ENCODE data around the gene RSU1.
A peak's percentile ranks its signal among the peaks of the same experiment; 100 is the strongest.

The RSU1 gene

DNA sequence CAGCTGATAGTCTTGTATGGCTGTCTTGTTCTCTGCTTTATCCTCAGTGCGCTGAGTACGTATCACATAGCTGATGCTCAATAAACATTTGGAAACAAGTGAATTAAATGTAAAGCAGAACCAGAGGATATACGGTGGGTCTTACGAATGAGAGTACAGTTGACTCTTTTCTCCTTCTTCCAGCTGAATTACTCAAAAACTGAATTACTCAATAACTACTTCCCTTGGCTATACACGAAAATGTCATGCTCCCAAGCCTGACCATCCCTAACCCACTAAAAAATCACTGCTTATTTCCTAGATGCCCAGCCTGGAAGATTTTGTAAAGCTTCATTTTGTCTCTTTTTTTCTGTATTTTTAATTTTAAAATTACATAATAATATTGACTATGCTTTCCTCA, 3.2 kb upstream of the RSU1 start:
- no peak for DNase-seq

DNA sequence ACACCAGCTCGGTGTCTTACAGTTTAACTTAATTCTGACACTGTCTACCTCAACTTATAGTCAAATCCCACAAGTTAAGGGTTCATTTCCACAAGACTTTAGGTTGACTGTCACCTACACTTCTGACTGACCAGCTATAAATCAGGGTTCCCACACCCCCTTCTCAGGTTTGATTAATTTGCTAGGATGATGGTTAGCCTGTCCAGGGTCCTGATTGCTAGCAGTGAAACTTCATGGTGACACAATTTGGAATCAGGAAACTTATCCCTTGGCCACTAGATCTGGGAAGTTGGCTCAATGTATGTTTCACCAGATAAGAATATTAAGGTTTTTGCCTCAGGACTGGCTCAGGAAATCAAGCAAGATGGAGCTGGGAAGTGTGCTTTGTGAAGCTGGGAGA, 2.8 kb upstream of the RSU1 start:
- DNase-seq = no peak

DNA sequence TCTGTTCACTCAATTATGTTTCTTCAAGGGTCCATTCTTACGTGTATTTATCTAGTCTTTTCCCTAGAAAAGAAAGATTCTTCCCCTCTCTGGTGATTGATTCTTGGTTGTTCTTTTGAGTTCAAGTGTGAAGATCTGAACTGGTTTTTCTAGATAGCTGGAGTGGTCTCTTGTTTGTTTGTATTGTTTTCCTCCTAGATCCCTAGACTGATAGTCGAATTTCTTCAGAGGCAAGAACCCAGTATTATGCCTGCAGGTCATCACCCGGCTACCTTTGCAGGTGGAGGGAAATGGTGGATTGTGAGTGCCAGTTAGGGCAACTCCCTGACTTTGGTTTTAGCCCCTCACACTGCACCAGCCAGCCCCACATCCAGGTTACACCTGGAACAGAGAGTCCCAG, 2.2 kb upstream of the RSU1 start:
- no peak for DNase-seq

DNA sequence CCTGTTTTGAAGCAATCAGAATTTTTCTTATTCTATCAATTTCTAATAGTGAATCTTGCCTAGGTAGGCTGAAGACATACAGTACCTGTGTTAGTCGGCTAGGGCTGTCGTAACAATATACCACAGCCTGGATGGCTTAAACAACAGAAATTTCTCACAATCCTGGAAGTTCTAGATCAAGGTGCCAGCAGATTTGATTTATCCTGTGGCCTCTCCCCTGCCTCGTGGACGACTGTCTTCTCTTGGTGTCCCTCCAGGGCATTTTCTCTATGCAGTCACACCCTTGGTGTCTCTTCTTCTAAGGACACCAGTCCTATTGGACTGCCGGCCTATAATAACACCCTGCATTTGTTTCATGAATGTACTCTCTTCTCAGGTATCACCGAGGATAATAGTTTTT, 1.8 kb upstream of the RSU1 start:
- no peak for DNase-seq

DNA sequence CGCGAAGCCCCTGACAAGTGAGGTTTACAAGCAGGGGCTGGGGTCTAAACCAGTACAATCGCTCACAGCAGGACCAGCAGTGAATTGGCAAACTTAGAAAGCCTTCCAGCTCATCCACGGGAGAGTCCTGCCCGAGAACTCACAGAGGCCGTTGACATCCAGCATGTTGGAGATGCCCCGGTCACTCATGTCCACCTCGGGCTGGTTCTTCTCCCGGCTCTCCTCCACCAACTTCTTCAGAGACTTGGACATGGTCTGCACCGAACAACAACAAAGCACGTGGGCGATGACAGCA, 447 bp downstream of the RSU1 start:
- no peak for DNase-seq

- no peak for DNase-seq
Observed at GRCh38 chr10:16816171-16816570, 1.1 kb downstream of the RSU1 start.

- no peak for DNase-seq
Observed at GRCh38 chr10:16814012-16814411, 3.2 kb downstream of the RSU1 start.

DNA sequence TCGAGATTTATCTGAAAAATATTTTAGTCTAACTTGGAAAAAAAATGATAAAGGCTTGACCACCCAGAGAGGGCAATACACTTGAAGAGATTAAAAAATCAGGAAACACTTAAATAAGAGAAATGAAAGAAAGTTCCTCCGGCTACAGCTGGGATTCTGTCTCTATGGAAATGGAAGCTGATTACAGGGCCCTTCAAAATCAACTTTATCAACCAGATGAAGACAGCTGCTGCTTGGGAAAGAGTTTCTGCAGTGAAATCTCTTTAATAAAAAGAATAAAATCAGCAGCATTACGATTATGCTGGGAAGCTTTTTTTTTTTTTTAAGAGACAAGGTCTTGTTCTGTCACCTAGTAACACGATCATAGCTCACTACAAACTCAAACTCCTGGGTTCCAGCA, 4.5 kb downstream of the RSU1 start:
- DNase-seq = no peak

GRCh38 chr10:16811765-16812164, 5.5 kb downstream of the RSU1 start:
- DNase-seq = no peak

DNA sequence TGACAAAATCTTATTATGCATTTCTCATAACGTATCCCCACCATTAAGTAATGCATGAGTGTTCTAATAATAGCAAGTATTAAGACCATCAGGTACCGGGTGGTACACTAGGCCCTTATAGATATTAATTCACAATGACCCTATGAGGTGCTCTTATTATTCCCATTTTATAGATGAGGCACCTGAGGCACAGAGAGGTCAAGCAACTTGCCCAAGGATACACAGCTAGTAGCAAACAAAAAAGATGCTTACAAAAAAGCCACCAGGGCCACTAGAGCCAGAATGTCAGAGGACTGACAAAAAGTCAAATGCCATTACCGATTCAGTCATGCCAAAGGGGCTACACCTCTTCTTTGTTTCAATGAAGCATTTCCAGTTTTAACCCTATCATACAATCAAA, 5.9 kb downstream of the RSU1 start:
- no peak for DNase-seq

- no peak for DNase-seq
Observed at GRCh38 chr10:16809074-16809718, 8.0 kb downstream of the RSU1 start.

DNA sequence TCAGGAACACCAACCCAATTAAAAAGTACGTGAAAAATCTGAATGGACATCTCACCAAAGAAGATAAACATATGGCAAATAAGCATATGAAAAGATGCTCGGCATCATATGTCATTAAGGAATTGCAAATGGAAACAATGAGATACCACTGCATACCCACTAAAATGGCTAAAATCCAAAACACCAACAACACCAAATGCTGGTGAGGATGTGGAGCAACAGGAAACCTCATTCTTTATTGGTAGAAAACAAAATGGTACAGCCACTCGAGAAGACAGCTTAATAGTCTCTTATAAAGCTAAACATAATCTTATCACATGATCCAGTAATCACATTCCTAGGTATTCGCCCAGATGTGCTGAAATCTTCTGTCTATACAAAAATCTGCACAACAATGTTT, 13.1 kb downstream of the RSU1 start:
- no peak for DNase-seq

DNA sequence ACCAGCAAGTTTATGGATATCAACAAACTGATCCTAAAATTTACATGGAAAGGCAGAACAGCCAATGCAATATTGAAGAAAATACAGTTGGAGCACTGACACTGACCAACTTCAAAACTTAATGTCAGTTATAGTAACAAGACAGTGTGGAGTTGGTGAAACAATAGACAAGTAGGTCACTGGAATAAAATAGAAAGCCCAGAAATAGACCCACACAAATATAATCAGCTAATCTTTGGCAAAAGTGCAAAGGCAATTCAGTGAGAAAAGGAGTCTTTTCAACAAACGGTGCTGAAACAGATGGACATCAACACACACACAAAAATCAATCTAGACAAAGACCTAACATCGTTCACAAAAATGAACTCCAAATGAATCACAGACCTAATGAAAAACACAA, 13.8 kb downstream of the RSU1 start:
- no peak for DNase-seq

DNA sequence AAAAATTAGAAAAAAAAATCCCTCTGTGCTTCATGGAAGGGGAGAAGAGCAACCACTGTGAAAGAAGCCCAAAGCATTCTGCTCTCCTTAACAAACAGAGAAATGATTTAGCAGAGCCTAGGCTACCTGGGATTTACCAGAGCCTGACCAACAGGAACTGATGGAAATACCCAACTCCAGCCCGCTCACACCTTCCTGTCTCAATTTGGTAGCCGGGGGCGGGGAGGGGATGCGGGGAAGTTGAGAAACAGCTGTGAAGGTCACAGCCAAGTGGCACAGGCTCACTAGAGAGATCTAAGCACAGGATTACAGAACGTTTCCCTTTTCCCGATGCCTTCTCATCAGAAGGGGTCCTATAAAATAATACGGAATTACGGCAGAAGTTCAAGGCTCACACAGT, 17.6 kb downstream of the RSU1 start:
- DNase-seq = no peak

DNA sequence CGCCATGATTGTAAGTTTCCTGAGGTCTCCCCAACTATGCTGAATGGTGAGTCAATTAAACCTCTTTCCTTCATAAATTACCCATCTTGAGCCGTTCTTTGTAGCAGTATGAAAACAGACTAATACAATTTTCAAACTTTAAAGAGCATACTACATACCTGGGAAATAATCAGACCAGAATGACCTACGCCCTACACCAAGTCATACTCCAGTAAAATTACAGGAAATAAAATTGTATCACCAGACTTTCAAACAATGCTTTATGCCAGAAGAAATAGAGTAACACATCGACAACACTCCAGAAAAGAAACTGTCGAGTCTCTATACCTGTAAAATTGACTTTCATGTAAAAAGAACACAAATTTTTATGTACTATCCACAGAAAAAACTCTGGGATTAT, 18.7 kb downstream of the RSU1 start:
- no peak for DNase-seq

DNA sequence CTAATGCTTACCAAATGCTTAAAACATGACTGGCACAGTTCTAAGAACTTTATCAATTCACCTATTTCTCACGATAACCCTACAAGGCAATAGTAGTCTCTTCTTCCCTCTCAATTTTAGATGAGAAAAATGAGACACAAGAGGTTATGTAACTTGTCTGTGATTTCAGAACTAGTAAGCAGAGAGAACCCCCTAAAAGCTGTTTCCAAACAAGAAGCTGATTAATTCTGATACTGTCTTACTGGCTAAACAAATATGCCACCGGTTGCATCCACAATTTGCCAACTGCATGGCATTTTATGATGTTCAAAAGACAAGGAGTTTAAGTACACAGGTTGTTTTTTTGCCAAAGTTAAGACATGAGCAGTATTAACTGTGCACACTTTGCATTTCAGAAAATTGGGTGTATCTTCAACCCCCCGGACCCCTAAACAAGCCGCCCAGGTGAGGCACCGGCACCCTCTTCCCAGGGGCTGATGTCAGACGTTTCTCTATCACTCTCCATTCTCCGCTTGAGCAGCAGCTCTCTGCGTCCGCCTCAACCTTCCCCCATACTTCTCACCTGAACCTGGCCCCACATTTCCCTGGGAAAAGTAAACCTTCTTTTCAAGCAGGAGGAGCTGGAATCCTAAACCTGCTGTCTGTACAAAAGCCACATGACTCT, 21.7 kb downstream of the RSU1 start:
- no peak for DNase-seq

DNA sequence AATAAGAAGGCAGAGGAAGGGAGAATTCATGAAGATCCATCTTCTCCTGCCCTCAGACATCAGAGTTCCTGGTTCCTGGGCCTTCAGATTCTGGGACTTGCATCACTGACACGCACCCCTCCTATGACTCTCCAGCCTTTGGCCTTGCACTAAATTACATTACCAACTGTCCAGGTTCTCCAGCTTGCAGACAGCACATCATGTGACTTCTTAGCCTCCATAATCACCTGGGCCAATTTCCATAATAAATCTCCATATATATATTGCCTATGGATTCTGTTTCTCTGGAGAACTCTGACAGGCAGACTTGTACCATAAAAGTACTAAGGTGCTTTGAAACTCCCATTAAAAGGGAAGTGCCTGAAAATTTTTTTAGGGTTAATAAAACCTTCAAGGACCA, 23.2 kb downstream of the RSU1 start:
- DNase-seq = no peak

DNA sequence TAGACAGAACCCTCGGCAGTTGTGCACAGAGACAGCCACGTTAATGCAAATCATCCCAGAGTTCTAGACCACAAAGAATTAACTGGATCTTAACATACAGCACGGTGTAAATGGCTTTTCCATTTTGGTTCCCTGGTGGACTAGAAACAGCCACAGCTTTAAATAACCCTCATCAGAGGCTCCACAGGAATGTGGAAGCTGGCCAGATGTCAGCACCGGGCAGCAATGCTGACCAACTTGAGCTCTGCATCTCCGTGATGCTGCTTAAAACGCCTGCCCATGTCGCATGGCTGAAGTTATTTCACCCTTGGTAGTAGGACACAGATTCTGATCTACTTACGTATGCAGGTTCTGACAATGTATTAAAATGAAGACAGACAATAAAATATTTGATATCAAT, 24.5 kb downstream of the RSU1 start:
- no peak for DNase-seq

DNA sequence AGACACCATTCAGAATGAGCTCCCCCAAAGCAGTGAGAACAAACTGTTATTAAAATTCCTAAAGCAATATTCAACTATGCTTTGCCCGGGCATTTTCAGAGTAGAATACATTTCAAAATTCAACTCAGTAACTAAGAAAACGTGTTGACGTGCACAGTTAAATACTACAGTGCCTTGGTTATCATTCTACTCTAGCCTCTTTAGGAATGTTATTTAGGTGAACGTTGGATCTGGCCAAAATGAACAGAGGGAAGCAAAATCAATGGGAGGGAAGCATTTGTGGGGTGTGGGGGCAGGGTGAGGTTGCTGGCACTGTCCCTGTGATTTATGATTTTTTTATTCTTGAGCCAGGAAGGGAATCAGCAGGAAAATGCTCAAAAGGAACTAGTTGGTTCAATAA, 27.5 kb downstream of the RSU1 start:
- DNase-seq = no peak

DNA sequence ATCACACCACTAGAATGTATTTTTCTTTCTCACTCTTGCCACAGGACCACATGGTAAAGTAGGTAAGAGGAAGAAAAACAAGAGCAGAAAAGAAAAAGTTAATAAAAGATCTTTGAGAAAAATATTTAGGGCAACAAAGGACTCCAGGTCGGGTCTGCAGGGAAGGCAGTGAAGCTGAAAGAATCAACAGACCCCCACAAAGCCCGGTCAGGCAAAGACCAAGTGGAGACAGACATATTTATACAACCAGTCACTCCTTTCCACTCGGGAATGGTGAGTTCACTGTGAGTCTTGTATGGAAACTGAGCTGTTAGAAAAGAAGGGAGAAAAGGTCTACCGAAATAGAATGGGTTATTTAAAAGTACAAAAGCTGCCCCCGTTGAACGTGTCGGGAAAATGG, 28.0 kb downstream of the RSU1 start:
- DNase-seq = no peak

DNA sequence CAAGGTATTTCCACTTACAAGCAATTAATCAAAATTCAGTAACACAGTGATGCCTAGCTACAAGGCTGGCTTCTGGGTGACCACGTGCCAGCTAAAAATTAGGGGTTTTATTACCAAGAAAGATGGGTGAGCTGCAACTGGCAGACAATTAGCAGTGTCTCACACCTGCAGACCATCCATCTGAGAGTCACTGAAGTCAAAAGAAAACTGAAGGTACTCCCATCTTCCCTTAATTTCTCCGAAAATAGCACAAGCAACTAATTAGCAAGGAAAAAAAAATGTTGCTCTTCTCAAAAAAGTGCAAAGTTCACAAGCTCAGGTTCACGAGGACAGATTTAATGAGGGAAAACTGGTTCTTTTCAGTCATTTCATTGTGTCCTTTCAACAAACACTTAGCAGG, 28.4 kb downstream of the RSU1 start:
- no peak for DNase-seq

- no peak for DNase-seq
Observed at GRCh38 chr10:16788125-16788524, 29.1 kb downstream of the RSU1 start.

- DNase-seq = peak; percentile 14
Observed at GRCh38 chr10:16787361-16787791, 29.8 kb downstream of the RSU1 start.

- no peak for DNase-seq
Observed at GRCh38 chr10:16780338-16780880, 36.8 kb downstream of the RSU1 start.

DNA sequence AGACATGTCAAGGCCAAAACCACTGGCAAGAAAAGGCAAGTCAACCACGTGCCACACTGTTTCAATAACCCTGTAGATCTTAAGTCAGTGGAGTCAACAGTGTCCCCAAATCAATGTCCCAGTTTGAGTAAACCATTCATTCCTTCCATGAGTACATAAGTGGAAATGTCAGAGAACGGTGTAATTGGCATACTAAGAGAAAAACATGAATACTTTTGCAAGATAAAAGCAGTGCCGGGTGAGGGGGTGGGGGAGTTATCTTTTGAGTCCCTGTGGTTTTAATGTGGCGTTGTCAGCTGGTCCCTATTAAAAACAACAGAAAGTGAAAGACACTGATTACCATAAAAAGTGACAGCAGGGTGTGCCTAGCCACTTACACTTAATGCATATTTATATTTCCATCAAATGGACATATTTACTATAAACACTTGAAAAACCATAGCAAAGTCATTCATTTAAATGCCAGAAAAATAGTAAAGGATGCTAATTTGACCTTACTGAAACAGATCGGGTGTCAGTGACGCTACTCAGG, 37.8 kb downstream of the RSU1 start:
- DNase-seq = no peak

Measured in activated gamma-delta T cell (primary cell).